PC-9 (cell line): ENCODE data around the gene FAM184B.

Experiments used
- EZH2 ChIP-seq: fragments of 200-600 bp; sonication (generic); IDR thresholded peaks from 2 replicates; pipeline ENCODE4 v1.8.0; 2017; ENCODE audit warnings: antibody characterized with exemption, low read depth
- TF ChIP-seq, protein P1 (sequence below): fragments of 200-600 bp; sonication (generic); conservative IDR thresholded peaks from 2 replicates; pipeline ENCODE4 v1.6.1; 2017; ENCODE audit warnings: mixed run types, antibody characterized with exemption, mild to moderate bottlenecking, moderate library complexity

DNA sequence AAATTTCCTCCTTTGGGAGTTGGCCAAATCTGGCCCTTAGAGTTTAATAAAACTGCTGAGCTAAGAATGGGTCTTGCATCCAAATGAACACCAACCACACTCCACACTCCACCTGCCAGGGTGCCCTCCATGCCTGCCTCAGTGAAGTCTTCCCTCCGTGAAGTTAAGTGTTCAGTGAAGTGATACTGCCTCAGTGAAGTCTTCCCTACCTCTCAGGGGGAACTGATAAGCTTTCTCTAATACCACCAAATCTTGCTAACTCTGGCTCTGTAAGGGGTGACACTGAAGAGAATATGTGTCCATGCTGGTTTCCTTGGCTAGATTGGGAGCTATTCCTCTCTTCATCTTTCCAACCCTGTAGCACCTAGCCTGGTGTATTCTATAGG is 139.0 kb downstream of the FAM184B start:
- no peak for TF ChIP-seq EZH2
- TF ChIP-seq, protein P1, sequence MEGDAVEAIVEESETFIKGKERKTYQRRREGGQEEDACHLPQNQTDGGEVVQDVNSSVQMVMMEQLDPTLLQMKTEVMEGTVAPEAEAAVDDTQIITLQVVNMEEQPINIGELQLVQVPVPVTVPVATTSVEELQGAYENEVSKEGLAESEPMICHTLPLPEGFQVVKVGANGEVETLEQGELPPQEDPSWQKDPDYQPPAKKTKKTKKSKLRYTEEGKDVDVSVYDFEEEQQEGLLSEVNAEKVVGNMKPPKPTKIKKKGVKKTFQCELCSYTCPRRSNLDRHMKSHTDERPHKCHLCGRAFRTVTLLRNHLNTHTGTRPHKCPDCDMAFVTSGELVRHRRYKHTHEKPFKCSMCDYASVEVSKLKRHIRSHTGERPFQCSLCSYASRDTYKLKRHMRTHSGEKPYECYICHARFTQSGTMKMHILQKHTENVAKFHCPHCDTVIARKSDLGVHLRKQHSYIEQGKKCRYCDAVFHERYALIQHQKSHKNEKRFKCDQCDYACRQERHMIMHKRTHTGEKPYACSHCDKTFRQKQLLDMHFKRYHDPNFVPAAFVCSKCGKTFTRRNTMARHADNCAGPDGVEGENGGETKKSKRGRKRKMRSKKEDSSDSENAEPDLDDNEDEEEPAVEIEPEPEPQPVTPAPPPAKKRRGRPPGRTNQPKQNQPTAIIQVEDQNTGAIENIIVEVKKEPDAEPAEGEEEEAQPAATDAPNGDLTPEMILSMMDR, result no peak
